Measurements from ENCODE around the gene RFC3. TPM values are rescaled to one million over a fixed set of nuclear protein-coding genes. Genes with fewer than 3 reads are reported as not detected.

The RFC3 gene
- total RNA-seq, 1 experiment from 2014 or later = 59.2 TPM

DNA sequence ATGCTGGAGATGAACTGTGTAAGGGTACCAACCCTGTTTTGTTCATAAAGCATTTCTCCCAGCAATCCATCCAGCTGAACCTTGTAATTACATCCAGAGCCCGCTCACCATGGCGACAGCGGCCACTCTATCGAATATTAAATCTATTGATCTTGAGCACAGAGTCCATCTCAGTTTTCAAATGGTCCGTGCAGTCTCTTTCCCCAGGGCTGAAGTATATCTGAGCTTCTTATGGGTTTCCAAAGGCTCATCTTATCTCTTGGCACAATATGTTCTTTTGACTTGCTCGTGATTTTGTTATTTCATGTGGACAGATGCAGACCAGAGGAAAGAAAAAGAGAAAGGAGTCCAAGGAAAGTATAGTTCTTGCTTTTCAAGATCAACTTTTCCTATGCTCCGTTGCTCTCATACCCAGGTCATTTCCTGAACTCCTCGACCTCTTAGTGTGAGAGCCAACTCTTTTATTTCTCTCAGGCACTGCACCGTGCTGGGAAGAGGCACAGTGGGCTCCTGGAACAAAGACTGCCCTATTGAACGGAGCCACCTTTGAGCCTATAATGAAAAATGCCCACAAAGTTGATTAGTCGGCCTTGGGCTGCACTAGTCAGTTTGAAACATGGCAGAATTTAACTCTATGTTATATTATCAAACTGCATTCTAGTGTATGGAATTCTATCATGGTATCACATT, 66.7 kb downstream of the RFC3 start:
- Histone ChIP-seq H3K27ac (ENCODE audit: insufficient read length, low read depth, low read length) (no peak overlapping the region), H3K23ac (ENCODE audit: insufficient read length, low read depth, low read length) (no peak overlapping the region), H2AFZ (ENCODE audit: low read length) (no peak overlapping the region), H4K20me1 (ENCODE audit: control insufficient read depth, insufficient read depth, insufficient read length) (no peaks in the 10 kb centered on the region), H3K18ac (ENCODE audit: insufficient read length, low read depth, low read length) (no peak overlapping the region), H3K9ac (ENCODE audit: extremely low read depth, insufficient read length, low read length) (no peak overlapping the region), H4K8ac (replicated peaks; ENCODE audit: insufficient read length, low read depth, low read length) (no peak overlapping the region), H3K23me2 (ENCODE audit: insufficient read length, low read depth, low read length, poor library complexity, severe bottlenecking) (no peaks in the 10 kb centered on the region), H2BK15ac (ENCODE audit: low read depth, low read length) (no peak overlapping the region), H2BK120ac (ENCODE audit: low read depth, low read length, poor library complexity, severe bottlenecking) (no peak overlapping the region), H2AK5ac (ENCODE audit: insufficient read length, low read length) (no peak overlapping the region), H3K79me1 (ENCODE audit: insufficient read depth, low read depth, low read length, poor library complexity, severe bottlenecking) (no peaks in the 10 kb centered on the region), H2BK12ac (ENCODE audit: insufficient read length, low read depth, low read length) (no peak overlapping the region), H3K14ac (ENCODE audit: insufficient read depth, low read length) (no peak overlapping the region), H3T11ph (ENCODE audit: low read length) (no peak overlapping the region), H3K4me1 (ENCODE audit: insufficient read depth, low read length) (no peaks in the 10 kb centered on the region), H2BK20ac (ENCODE audit: low read depth, low read length, poor library complexity, severe bottlenecking) (no peak overlapping the region), H3K79me2 (ENCODE audit: insufficient read depth, low read length) (no peaks in the 10 kb centered on the region), H4K5ac (ENCODE audit: insufficient read length, low read depth, low read length) (no peak overlapping the region), H3K27me3 (ENCODE audit: insufficient read depth, low read length) (no peaks in the 10 kb centered on the region; the same call in 1 of the 2 replicates), H4K91ac (ENCODE audit: insufficient read length, low read depth, low read length) (no peak overlapping the region), H3K4ac (ENCODE audit: low read depth, low read length) (no peak overlapping the region), H3K56ac (ENCODE audit: insufficient read length, low read depth, low read length) (no peak overlapping the region), H3K9me3 (ENCODE audit: control insufficient read depth, low read depth, low read length) (no peaks in the 10 kb centered on the region), H3K4me2 (ENCODE audit: insufficient read depth, insufficient read length, low read length) (no peak overlapping the region), H2BK5ac (ENCODE audit: insufficient read length, low read length) (no peak overlapping the region)
- TF ChIP-seq, protein P1, sequence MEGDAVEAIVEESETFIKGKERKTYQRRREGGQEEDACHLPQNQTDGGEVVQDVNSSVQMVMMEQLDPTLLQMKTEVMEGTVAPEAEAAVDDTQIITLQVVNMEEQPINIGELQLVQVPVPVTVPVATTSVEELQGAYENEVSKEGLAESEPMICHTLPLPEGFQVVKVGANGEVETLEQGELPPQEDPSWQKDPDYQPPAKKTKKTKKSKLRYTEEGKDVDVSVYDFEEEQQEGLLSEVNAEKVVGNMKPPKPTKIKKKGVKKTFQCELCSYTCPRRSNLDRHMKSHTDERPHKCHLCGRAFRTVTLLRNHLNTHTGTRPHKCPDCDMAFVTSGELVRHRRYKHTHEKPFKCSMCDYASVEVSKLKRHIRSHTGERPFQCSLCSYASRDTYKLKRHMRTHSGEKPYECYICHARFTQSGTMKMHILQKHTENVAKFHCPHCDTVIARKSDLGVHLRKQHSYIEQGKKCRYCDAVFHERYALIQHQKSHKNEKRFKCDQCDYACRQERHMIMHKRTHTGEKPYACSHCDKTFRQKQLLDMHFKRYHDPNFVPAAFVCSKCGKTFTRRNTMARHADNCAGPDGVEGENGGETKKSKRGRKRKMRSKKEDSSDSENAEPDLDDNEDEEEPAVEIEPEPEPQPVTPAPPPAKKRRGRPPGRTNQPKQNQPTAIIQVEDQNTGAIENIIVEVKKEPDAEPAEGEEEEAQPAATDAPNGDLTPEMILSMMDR (conservative IDR thresholded peaks at IDR 0.05) = no peak
- Mint-ChIP-seq H3K27me3 (ENCODE audit: low read depth) (no peaks in the 10 kb centered on the region), H3K27ac (no peak overlapping the region), H3K9me3 (peaks cover 2 to 3% of the 10 kb centered on the region in 2 experiments; a peak in 4 of 5 replicates), H3K4me3 (no peak overlapping the region), H3K4me1 (no peaks in the 10 kb centered on the region), H3K36me3 (ENCODE audit: insufficient read depth in 1 of 3, low read depth in 3 of 3) (peaks cover 11 to 16% (median 13%) of the 10 kb centered on the region in 3 experiments)
- DNase-seq = no peak
- no CpG with 5 or more reads among the region's 11 CpGs for WGBS (ENCODE audit: extremely low coverage, insufficient read length, low lambda C conversion rate)

All from H9 (cell line).